ENCODE measurements around the gene HAPSTR1. TPM values are rescaled to one million over a fixed set of nuclear protein-coding genes. Genes with fewer than 3 reads are reported as not detected.

HAPSTR1 gene
- total RNA-seq, 1 experiment from 2014 or later, result 85.2 TPM

DNA sequence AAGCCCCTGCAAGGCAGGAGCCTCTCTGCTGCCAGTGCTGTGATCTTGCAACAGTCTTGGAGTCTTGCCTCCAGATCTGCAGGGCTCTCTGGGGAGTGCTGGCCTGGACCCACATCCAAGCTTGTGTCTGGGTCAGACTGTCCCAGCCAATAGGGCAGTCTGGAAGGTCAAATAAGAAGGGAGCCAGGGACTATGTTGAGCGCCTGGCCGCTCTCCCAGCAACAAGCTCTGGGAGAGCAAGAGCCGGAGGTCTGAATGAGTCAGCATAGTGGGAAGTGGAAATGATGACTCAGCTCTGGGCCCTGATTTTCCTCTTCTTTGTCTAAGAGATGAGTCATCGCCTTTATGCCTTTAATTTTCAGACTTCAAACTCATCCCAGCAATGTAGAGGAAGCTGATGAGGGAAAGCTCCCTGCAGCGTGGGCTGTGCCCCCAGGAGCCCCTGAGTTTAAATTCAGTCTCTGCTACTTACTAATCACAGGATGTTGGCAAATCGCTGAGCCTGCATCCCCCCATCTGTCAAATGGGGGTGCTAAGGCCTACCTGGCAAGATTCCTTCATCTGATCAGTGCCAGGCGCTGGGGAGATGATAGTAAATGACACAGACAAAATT is 43.6 kb upstream of the HAPSTR1 start:
- no peaks in the 10 kb centered on the region for H4K20me1 ChIP-seq (ENCODE audit: control insufficient read depth, insufficient read depth, insufficient read length)
- no peaks in the 10 kb centered on the region; the same call in 1 of the 2 replicates for H3K27me3 Mint-ChIP-seq (ENCODE audit: low read depth)
- no peak overlapping the region for H2BK12ac ChIP-seq (ENCODE audit: insufficient read length, low read depth, low read length)
- no peak overlapping the region for H3T11ph ChIP-seq (ENCODE audit: low read length)
- H3K4ac ChIP-seq (ENCODE audit: low read depth, low read length), result no peak overlapping the region
- no peak overlapping the region for H4K5ac ChIP-seq (ENCODE audit: insufficient read length, low read depth, low read length)
- H3K36me3 Mint-ChIP-seq (ENCODE audit: insufficient read depth in 1 of 3, low read depth in 3 of 3), result peaks cover 1 to 13% (median 3%) of the 10 kb centered on the region in 3 experiments; a peak in 5 of 7 replicates
- H2BK120ac ChIP-seq (ENCODE audit: low read depth, low read length, poor library complexity, severe bottlenecking), result no peak overlapping the region
- H3K23me2 ChIP-seq (ENCODE audit: insufficient read length, low read depth, low read length, poor library complexity, severe bottlenecking), result no peaks in the 10 kb centered on the region
- no peaks in the 10 kb centered on the region for H3K4me1 ChIP-seq (ENCODE audit: insufficient read depth, low read length)
- H3K4me1 Mint-ChIP-seq, result peaks cover 14 to 20% of the 10 kb centered on the region in 2 experiments
- no peak overlapping the region for H2BK5ac ChIP-seq (ENCODE audit: insufficient read length, low read length)
- no peak overlapping the region for H2BK20ac ChIP-seq (ENCODE audit: low read depth, low read length, poor library complexity, severe bottlenecking)
- H4K8ac ChIP-seq (replicated peaks; ENCODE audit: insufficient read length, low read depth, low read length), result no peak overlapping the region
- H3K9ac ChIP-seq (ENCODE audit: extremely low read depth, insufficient read length, low read length), result no peak overlapping the region
- no peak overlapping the region for H3K4me2 ChIP-seq (ENCODE audit: insufficient read depth, insufficient read length, low read length)
- no peak overlapping the region for H3K4me3 Mint-ChIP-seq
- no CpG with 5 or more reads among the region's 7 CpGs for WGBS (ENCODE audit: extremely low coverage, insufficient read length, low lambda C conversion rate)
- no peak overlapping the region for H2AK5ac ChIP-seq (ENCODE audit: insufficient read length, low read length)
- no peaks in the 10 kb centered on the region for H3K27me3 ChIP-seq (ENCODE audit: insufficient read depth, low read length)
- H4K91ac ChIP-seq (ENCODE audit: insufficient read length, low read depth, low read length), result no peak overlapping the region
- H3K9me3 ChIP-seq (ENCODE audit: control insufficient read depth, low read depth, low read length), result no peaks in the 10 kb centered on the region
- no peak overlapping the region for H2BK15ac ChIP-seq (ENCODE audit: low read depth, low read length)
- no peak overlapping the region for H2AFZ ChIP-seq (ENCODE audit: low read length)
- peak overlapping the region; percentile 15 for H3K27ac ChIP-seq (ENCODE audit: insufficient read length, low read depth, low read length)
- no peaks in the 10 kb centered on the region for H3K79me2 ChIP-seq (ENCODE audit: insufficient read depth, low read length)
- DNase-seq, result peak; percentile 83
- TF ChIP-seq CTCF (conservative IDR thresholded peaks at IDR 0.05), result no peak
- no peak overlapping the region; the same call in 1 of the 2 replicates for H3K14ac ChIP-seq (ENCODE audit: insufficient read depth, low read length)
- no peak overlapping the region for H3K56ac ChIP-seq (ENCODE audit: insufficient read length, low read depth, low read length)
- peaks cover 5 to 6% of the 10 kb centered on the region in 2 experiments; a peak in 3 of 5 replicates for H3K9me3 Mint-ChIP-seq
- H3K23ac ChIP-seq (ENCODE audit: insufficient read length, low read depth, low read length), result no peak overlapping the region
- peak overlapping the region; percentile 76 to 96 (median 85) for H3K27ac Mint-ChIP-seq
- no peak overlapping the region for H3K18ac ChIP-seq (ENCODE audit: insufficient read length, low read depth, low read length)
- no peaks in the 10 kb centered on the region for H3K79me1 ChIP-seq (ENCODE audit: insufficient read depth, low read depth, low read length, poor library complexity, severe bottlenecking)

Measured in H9 (cell line).